IPS-NIHi11 (cell line): ENCODE measurements around the gene NPBWR2.
A peak's percentile ranks its signal among the peaks of the same experiment; 100 is the strongest.

Experiments used
- DNase-seq: peaks from one replicate; pipeline ENCODE4 v3.0.0; 2012; ENCODE audit warnings: mixed read lengths, low spot score

The NPBWR2 gene

GRCh38 chr20:64055893-64056638 lies 51.3 kb downstream of the NPBWR2 start:
- DNase-seq, result no peak

- no peak for DNase-seq
These were observed 51.9 kb downstream of the NPBWR2 start for GRCh38 chr20:64055396-64055892.

GRCh38 chr20:64053841-64054661 lies 53.3 kb downstream of the NPBWR2 start:
- DNase-seq, result peak; percentile 73
